PC-3 (cell line): Measurements from ENCODE around the gene SH3BP4. TPM values are rescaled to one million over a fixed set of nuclear protein-coding genes. Genes with fewer than 3 reads are reported as not detected.

Experiments
- ATAC-seq: fragments of 200-7000 bp; cut with Tn5 transposase; 2 replicates; pipeline ENCODE4 v1.9.1; 2020; ENCODE audit warnings: mild to moderate bottlenecking, moderate library complexity
- BruUV-seq: library from RNA; stranded (reverse); fragments of 400-500 nt; replicated peaks from 2 replicates; lab custom pipeline; 2021; lab: Mats Ljungman, UMichigan
- CTCF ChIA-PET: fragments of 300-600 bp; sonication (Branson Sonifier 250); formaldehyde crosslinking; loops from one replicate; lab custom pipeline; 2022; ENCODE audit warnings: antibody characterized with exemption; lab: Charles Lee
- POLR2A ChIA-PET: fragments of 300-600 bp; sonication (Branson Sonifier 250); formaldehyde crosslinking; loops from one replicate; lab custom pipeline; 2022; ENCODE audit warnings: antibody characterized with exemption; ENCODE audit not compliant: unreplicated experiment; lab: Charles Lee
- DNase-seq: peaks from one replicate; pipeline ENCODE4 v3.0.0-alpha.2; 2015
- H2AFZ ChIP-seq: fragments of 300-600 bp; sonication (generic); 2 replicates; pipeline ENCODE4 v1.6.0; 2016; ENCODE audit warnings: antibody characterized with exemption, low read length
- H3F3A ChIP-seq: fragments of 300-600 bp; sonication (generic); one replicate; pipeline ENCODE4 v1.6.0; 2017; ENCODE audit warnings: antibody characterized with exemption, low read length, control low read depth, mild to moderate bottlenecking; ENCODE audit not compliant: unreplicated experiment
- H3K27ac ChIP-seq: fragments of 300-600 bp; sonication (generic); 2 replicates; pipeline ENCODE4 v1.5.1; 2016; ENCODE audit warnings: mild to moderate bottlenecking, low read length
- H3K27me3 ChIP-seq: fragments of 300-600 bp; sonication (generic); 2 replicates; pipeline ENCODE4 v1.6.1; 2016; ENCODE audit warnings: low read length, mixed read lengths
- H3K36me3 ChIP-seq: fragments of 300-600 bp; sonication (generic); 2 replicates; pipeline ENCODE4 v1.6.1; 2016; ENCODE audit warnings: low read depth, mixed run types, low read length, mixed read lengths
- H3K4me1 ChIP-seq: fragments of 300-600 bp; sonication (generic); 2 replicates; pipeline ENCODE4 v1.5.1; 2016; ENCODE audit warnings: low read length; ENCODE audit not compliant: insufficient read depth
- H3K4me2 ChIP-seq: fragments of 300-600 bp; sonication (generic); 2 replicates; pipeline ENCODE4 v1.6.0; 2016; ENCODE audit warnings: low read length
- H3K4me3 ChIP-seq: fragments of 300-600 bp; sonication (generic); 2 replicates; pipeline ENCODE4 v1.5.1; 2016; ENCODE audit warnings: mild to moderate bottlenecking, low read length, mixed read lengths
- H3K79me2 ChIP-seq: fragments of 300-600 bp; sonication (generic); 2 replicates; pipeline ENCODE4 v1.6.1; 2017; ENCODE audit warnings: low read length, mixed read lengths
- H3K9ac ChIP-seq: fragments of 300-600 bp; sonication (generic); 2 replicates; pipeline ENCODE4 v1.6.0; 2016; ENCODE audit warnings: mild to moderate bottlenecking, low read length
- H3K9me2 ChIP-seq: fragments of 300-600 bp; sonication (generic); replicated peaks from 2 replicates; pipeline ENCODE4 v1.6.1; 2016; ENCODE audit warnings: mixed run types, low read length, mixed read lengths
- H3K9me3 ChIP-seq: fragments of 300-600 bp; sonication (generic); 2 replicates; pipeline ENCODE4 v1.6.1; 2016; ENCODE audit warnings: low read length, mixed read lengths
- H4K20me1 ChIP-seq: fragments of 300-600 bp; sonication (generic); 2 replicates; pipeline ENCODE4 v1.6.1; 2016; ENCODE audit warnings: low read length, mixed read lengths
- CTCF ChIP-seq: fragments of 300-600 bp; sonication (generic); conservative IDR thresholded peaks from 2 replicates; pipeline ENCODE4 v1.5.1; 2017; ENCODE audit warnings: antibody characterized with exemption, low read depth, mild to moderate bottlenecking, low read length
- EZH2 ChIP-seq: fragments of 300-600 bp; sonication (generic); IDR thresholded peaks from one replicate; pipeline ENCODE4 v1.6.1; 2017; ENCODE audit warnings: antibody characterized with exemption, mild to moderate bottlenecking, low read length; ENCODE audit not compliant: unreplicated experiment
- EZH2phosphoT487 ChIP-seq: fragments of 300-600 bp; sonication (generic); IDR thresholded peaks from 2 replicates; pipeline ENCODE4 v1.6.1; 2018; ENCODE audit warnings: mild to moderate bottlenecking, antibody characterized with exemption, low read length, borderline replicate concordance
- intact Hi-C: fragments of 100-400 bp; cut with micrococcal nuclease; formaldehyde crosslinking; loops from 2 replicates; pipeline ENCODE4 v1.9.0; 2023
- total RNA-seq: library from RNA; depleted of rRNA; stranded (reverse); fragments of >200 nt; gene quantifications from 2 replicates; pipeline ENCODE4 v1.2.3, GENCODE V29; 2014

The SH3BP4 gene
- total RNA-seq, 1 experiment from 2014 or later, result 35.2 TPM

DNA sequence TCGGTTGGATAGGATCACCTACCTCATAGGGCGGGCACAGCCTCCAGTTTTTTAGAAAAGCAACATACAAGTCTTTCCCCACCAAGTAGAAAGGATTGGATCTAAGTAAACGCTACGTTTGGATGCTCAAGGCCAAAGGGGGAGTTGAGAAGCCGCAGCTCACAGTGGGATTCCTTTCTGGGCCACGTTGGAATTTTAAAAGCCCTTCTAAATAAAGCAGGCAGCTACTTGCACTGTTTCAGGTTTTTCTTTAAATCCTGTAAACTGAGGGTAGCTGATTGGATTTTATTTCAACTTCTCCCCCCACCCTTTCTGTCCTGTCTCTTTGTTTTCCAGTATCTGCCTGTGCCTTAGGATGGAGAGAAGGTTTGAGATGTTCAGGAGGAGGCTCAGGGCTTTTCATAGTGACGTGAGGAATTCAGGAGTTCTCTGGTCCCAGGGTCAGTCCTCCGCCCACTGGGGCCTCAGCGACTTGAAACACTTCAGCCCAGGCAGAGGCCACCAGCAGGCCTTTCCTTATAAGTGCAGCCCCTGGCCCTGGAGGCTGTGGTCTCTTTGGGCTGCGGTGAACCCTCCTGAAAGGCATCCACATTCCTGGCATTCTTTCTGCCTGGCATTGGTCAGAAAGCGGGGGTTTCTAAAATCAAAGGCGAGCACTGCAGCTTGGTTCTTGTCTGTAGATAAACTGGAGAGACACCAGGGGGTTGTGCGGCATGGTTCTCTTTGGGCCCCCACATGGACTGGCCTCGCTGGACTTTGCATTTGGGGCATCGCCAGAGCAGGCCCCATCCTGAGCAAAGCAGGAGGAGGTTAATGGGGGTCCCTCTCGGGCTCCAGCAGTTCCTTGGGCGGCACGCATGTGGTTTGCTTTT is 44.5 kb downstream of the SH3BP4 start:
- H3K27me3 ChIP-seq, result no peaks in the 10 kb centered on the region
- ATAC-seq, result no peak
- H3K9me2 ChIP-seq, result no peaks in the 10 kb centered on the region
- no peaks in the 10 kb centered on the region for H3K9me3 ChIP-seq
- H3K4me2 ChIP-seq, result no peak overlapping the region
- DNase-seq, result peak; percentile 20
- no peak overlapping the region for H3K9ac ChIP-seq
- H3K4me3 ChIP-seq, result no peak overlapping the region
- H3K36me3 ChIP-seq, result no peaks in the 10 kb centered on the region; the same call in 1 of the 2 replicates
- no peak overlapping the region for H3K27ac ChIP-seq
- no TSS peak for BruUV-seq
- H4K20me1 ChIP-seq, result no peaks in the 10 kb centered on the region
- no peaks in the 10 kb centered on the region for H3K4me1 ChIP-seq
- intact Hi-C loops, result no loop called here
- H3F3A ChIP-seq, result no peaks in the 10 kb centered on the region
- CTCF ChIA-PET, result no interaction called here
- POLR2A ChIA-PET, result no interaction called here
- TF ChIP-seq EZH2, result no peak
- no peak for TF ChIP-seq CTCF
- TF ChIP-seq EZH2phosphoT487, result no peak
- peaks cover 64% of the 10 kb centered on the region for H3K79me2 ChIP-seq
- no peak overlapping the region for H2AFZ ChIP-seq

DNA sequence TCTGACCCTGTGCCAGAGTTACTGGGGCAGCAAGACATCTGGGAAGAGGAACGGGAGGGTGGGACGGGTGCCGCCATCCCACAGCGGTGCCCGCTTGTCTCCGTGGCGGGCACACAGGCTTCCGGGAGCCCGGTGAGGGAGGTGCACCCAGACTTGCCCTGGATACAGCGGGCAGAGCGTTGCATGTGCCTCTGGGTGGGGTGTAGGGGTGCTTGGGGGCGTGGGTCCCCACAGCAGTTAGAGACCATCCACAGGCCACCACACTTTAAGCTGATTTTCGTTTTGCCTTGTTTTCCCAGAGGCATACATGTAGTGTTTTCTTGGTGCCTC is 45.1 kb downstream of the SH3BP4 start:
- Histone ChIP-seq H3K4me3 (no peak overlapping the region), H3K4me1 (no peaks in the 10 kb centered on the region), H3K9me2 (no peaks in the 10 kb centered on the region), H3K9me3 (no peaks in the 10 kb centered on the region), H3F3A (no peaks in the 10 kb centered on the region), H3K79me2 (peaks cover 60% of the 10 kb centered on the region), H3K9ac (no peak overlapping the region), H3K36me3 (no peaks in the 10 kb centered on the region; the same call in 1 of the 2 replicates), H2AFZ (no peak overlapping the region), H3K27me3 (no peaks in the 10 kb centered on the region), H3K27ac (no peak overlapping the region), H3K4me2 (no peak overlapping the region), H4K20me1 (no peaks in the 10 kb centered on the region)
- ChIA-PET CTCF (no interaction called here), POLR2A (no interaction called here)
- ATAC-seq (no peak), DNase-seq (no peak)
- no TSS peak for BruUV-seq
- intact Hi-C loops, result no loop called here
- TF ChIP-seq CTCF (no peak), EZH2phosphoT487 (no peak), EZH2 (no peak)

- BruUV-seq, result no TSS peak
- ChIA-PET POLR2A (no interaction called here), CTCF (no interaction called here)
- Histone ChIP-seq H3K9ac (no peak overlapping the region), H3K4me3 (no peak overlapping the region), H3K4me2 (no peak overlapping the region), H3F3A (no peaks in the 10 kb centered on the region), H3K27me3 (no peaks in the 10 kb centered on the region), H3K4me1 (no peaks in the 10 kb centered on the region), H3K9me2 (no peaks in the 10 kb centered on the region), H3K79me2 (peaks cover 57% of the 10 kb centered on the region), H3K9me3 (no peaks in the 10 kb centered on the region), H3K36me3 (no peaks in the 10 kb centered on the region; the same call in 1 of the 2 replicates), H2AFZ (no peak overlapping the region), H4K20me1 (no peaks in the 10 kb centered on the region), H3K27ac (no peak overlapping the region)
- DNase-seq (no peak), ATAC-seq (no peak)
- intact Hi-C loops, result no loop called here
- TF ChIP-seq EZH2phosphoT487, result no peak
- TF ChIP-seq CTCF, result no peak
- TF ChIP-seq EZH2, result no peak
Measured at GRCh38 chr2:234997389-234997788, 45.6 kb downstream of the SH3BP4 start.
